ENCODE results near the gene RPL10A. TPM values are rescaled to one million over a fixed set of nuclear protein-coding genes. Genes with fewer than 3 reads are reported as not detected.

RPL10A gene
- total RNA-seq, 1 donor from 2014 or later = 3,222 TPM

DNA sequence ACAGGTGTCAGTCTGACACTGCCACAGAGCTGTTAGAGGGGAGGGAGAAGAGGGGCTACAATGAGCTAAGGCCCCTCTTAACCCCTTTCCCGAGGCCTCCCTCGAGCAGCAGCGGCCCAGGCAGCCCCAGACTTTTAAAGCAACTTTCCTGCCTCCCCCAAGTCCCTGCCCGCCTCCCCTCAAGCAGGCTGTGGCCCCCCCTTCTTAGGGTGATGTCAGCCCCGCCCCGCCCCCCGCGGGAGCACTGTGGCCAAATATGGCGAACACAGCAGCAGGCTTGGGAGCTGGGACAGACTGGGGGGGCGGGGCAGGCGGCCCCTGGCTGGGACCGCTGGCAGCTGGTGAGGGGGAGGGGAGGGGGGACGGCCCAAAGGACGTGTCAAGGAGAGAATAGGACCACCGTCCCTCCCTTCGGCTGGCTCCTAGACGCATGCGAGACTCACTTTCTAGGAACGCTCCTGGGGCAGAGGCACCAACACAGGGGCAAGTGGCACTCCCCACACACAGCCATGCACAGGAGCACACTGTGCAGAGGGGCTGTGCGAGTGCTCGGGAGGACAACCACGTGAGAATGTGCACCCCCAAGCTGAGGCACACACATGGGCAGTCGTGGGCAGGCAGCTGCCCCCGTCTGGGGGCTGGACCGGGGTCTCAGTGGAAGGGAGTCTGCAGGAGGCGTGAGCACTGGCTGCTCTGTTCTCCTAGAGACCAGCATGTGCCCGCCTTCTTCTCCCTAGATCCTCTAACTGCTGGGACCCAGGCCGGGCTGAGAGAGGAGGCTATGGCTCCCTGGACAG, 22.0 kb downstream of the RPL10A start:
- peaks cover 25 to 70% (median 64%) of the 10 kb centered on the region in 3 donors for H3K4me1 ChIP-seq (ENCODE audit: control insufficient read depth in 3 of 3, insufficient read depth in 3 of 3, low read length in 3 of 3)
- peak overlapping the region; percentile 70 to 78 (median 73) for H3K4me3 ChIP-seq (ENCODE audit: low read length in 3 of 3)
- peak overlapping the region; percentile 74 to 84 (median 77) for H3K9ac ChIP-seq (ENCODE audit: low read depth in 1 of 3, low read length in 3 of 3)
- peaks cover 0 to 6% (median 0%) of the 10 kb centered on the region in 3 donors for H3K27me3 ChIP-seq (ENCODE audit: control insufficient read depth in 3 of 3, insufficient read depth in 3 of 3, low read length in 3 of 3)
- H3K36me3 ChIP-seq (ENCODE audit: control insufficient read depth in 3 of 3, insufficient read depth in 3 of 3, low read length in 3 of 3) = peaks cover 0 to 8% (median under 1%) of the 10 kb centered on the region in 3 donors
- H3K9me3 ChIP-seq (ENCODE audit: control insufficient read depth in 3 of 3, low read length in 3 of 3) = no peaks in the 10 kb centered on the region
- peak overlapping the region; percentile 86 for H3K27ac ChIP-seq (ENCODE audit: low read depth, low read length)

DNA sequence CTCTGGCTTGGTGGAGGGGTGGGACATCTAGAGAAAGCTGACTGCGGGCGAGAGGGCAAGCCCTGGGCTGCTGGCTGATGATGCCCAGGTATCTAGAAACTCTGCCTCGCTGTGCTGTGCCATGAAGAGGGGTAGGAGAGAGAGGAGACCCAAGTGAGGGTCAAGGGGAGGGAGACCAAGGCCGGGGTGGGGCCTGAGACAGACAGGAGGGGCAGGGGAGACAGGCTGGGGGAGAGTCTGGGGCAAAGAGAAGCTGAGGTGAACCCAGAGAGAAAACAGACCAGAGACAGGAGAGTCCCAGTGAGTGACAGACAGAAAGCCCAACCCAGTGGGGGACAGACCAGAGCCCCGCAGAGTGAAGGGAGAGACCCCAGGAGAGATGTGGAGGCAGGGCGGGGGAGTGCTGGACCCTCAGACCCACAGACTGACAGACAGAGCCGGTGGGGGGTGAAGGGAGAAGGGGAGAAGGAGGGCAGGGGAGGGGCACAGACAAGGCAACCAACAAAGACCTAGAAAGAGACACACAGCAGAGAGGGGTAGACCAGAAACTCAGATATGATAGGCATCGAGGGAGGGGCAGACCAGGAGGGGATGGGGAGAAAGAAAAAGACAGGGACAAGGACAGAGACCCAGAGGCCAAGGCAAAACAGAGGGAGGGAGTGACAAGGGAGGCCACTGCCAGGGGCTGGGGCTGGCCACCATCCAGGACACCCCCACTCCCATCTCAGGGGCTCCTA, 22.8 kb downstream of the RPL10A start:
- Histone ChIP-seq H3K27ac (ENCODE audit: low read depth, low read length) (peak overlapping the region; percentile 86), H3K36me3 (ENCODE audit: control insufficient read depth in 3 of 3, insufficient read depth in 3 of 3, low read length in 3 of 3) (peaks cover 0 to 4% (median 0%) of the 10 kb centered on the region in 3 donors), H3K9me3 (ENCODE audit: control insufficient read depth in 3 of 3, low read length in 3 of 3) (no peaks in the 10 kb centered on the region), H3K4me1 (ENCODE audit: control insufficient read depth in 3 of 3, insufficient read depth in 3 of 3, low read length in 3 of 3) (peaks cover 31 to 73% (median 69%) of the 10 kb centered on the region in 3 donors), H3K4me3 (ENCODE audit: low read length in 3 of 3) (peak overlapping the region in 2 of 3 donors; percentile 73 to 78), H3K27me3 (ENCODE audit: control insufficient read depth in 3 of 3, insufficient read depth in 3 of 3, low read length in 3 of 3) (peaks cover 0 to 6% (median 0%) of the 10 kb centered on the region in 3 donors), H3K9ac (ENCODE audit: low read depth in 1 of 3, low read length in 3 of 3) (peak overlapping the region; percentile 74 to 84 (median 77))

GRCh38 chr6:35491558-35492257, 23.5 kb downstream of the RPL10A start:
- peaks cover 0 to 2% (median 0%) of the 10 kb centered on the region in 3 donors for H3K36me3 ChIP-seq (ENCODE audit: control insufficient read depth in 3 of 3, insufficient read depth in 3 of 3, low read length in 3 of 3)
- H3K4me1 ChIP-seq (ENCODE audit: control insufficient read depth in 3 of 3, insufficient read depth in 3 of 3, low read length in 3 of 3) = peaks cover 32 to 71% (median 70%) of the 10 kb centered on the region in 3 donors
- H3K4me3 ChIP-seq (ENCODE audit: low read length in 3 of 3) = no peak overlapping the region
- peak overlapping the region in 1 of 3 donors; percentile 60 for H3K9ac ChIP-seq (ENCODE audit: low read depth in 1 of 3, low read length in 3 of 3)
- H3K27ac ChIP-seq (ENCODE audit: low read depth, low read length) = peak overlapping the region; percentile 86
- H3K27me3 ChIP-seq (ENCODE audit: control insufficient read depth in 3 of 3, insufficient read depth in 3 of 3, low read length in 3 of 3) = peaks cover 0 to 6% (median 0%) of the 10 kb centered on the region in 3 donors
- H3K9me3 ChIP-seq (ENCODE audit: control insufficient read depth in 3 of 3, low read length in 3 of 3) = no peaks in the 10 kb centered on the region

GRCh38 chr6:35492258-35492973, 24.2 kb downstream of the RPL10A start:
- Histone ChIP-seq H3K4me1 (ENCODE audit: control insufficient read depth in 3 of 3, insufficient read depth in 3 of 3, low read length in 3 of 3) (peaks cover 32 to 70% (median 66%) of the 10 kb centered on the region in 3 donors), H3K27ac (ENCODE audit: low read depth, low read length) (peak overlapping the region; percentile 86), H3K9me3 (ENCODE audit: control insufficient read depth in 3 of 3, low read length in 3 of 3) (no peaks in the 10 kb centered on the region), H3K4me3 (ENCODE audit: low read length in 3 of 3) (no peak overlapping the region), H3K36me3 (ENCODE audit: control insufficient read depth in 3 of 3, insufficient read depth in 3 of 3, low read length in 3 of 3) (peaks cover 0 to 2% (median 0%) of the 10 kb centered on the region in 3 donors), H3K9ac (ENCODE audit: low read depth in 1 of 3, low read length in 3 of 3) (peak overlapping the region in 1 of 3 donors; percentile 60), H3K27me3 (ENCODE audit: control insufficient read depth in 3 of 3, insufficient read depth in 3 of 3, low read length in 3 of 3) (peaks cover 0 to 6% (median 0%) of the 10 kb centered on the region in 3 donors)

DNA sequence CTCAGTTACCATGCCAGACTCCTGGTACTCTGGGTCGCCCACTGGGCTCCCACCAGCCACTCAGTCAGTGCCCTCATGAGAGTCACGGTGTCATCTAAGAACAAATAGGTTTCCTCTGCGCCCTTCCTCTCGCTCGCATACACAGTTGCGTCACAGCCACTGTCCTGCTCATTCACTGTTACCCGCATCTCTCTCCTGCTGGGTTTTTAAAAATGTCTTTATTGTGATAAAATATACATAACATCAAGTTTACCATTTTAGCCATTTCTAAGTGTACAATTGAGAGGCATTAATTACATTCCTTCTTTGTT, 24.7 kb downstream of the RPL10A start:
- H3K27ac ChIP-seq (ENCODE audit: low read depth, low read length) = no peak overlapping the region
- peaks cover 0 to 2% (median 0%) of the 10 kb centered on the region in 3 donors for H3K36me3 ChIP-seq (ENCODE audit: control insufficient read depth in 3 of 3, insufficient read depth in 3 of 3, low read length in 3 of 3)
- H3K4me3 ChIP-seq (ENCODE audit: low read length in 3 of 3) = no peak overlapping the region
- peaks cover 32 to 70% (median 68%) of the 10 kb centered on the region in 3 donors for H3K4me1 ChIP-seq (ENCODE audit: control insufficient read depth in 3 of 3, insufficient read depth in 3 of 3, low read length in 3 of 3)
- no peaks in the 10 kb centered on the region for H3K9me3 ChIP-seq (ENCODE audit: control insufficient read depth in 3 of 3, low read length in 3 of 3)
- H3K9ac ChIP-seq (ENCODE audit: low read depth in 1 of 3, low read length in 3 of 3) = peak overlapping the region in 1 of 3 donors; percentile 60
- peaks cover 0 to 6% (median 0%) of the 10 kb centered on the region in 3 donors for H3K27me3 ChIP-seq (ENCODE audit: control insufficient read depth in 3 of 3, insufficient read depth in 3 of 3, low read length in 3 of 3)

GRCh38 chr6:35493307-35493983, 25.2 kb downstream of the RPL10A start:
- Histone ChIP-seq H3K9me3 (ENCODE audit: control insufficient read depth in 3 of 3, low read length in 3 of 3) (no peaks in the 10 kb centered on the region), H3K27me3 (ENCODE audit: control insufficient read depth in 3 of 3, insufficient read depth in 3 of 3, low read length in 3 of 3) (peaks cover 0 to 9% (median 2%) of the 10 kb centered on the region in 3 donors), H3K9ac (ENCODE audit: low read depth in 1 of 3, low read length in 3 of 3) (peak overlapping the region in 1 of 3 donors; percentile 33), H3K4me1 (ENCODE audit: control insufficient read depth in 3 of 3, insufficient read depth in 3 of 3, low read length in 3 of 3) (peaks cover 29 to 73% (median 70%) of the 10 kb centered on the region in 3 donors), H3K4me3 (ENCODE audit: low read length in 3 of 3) (peak overlapping the region in 1 of 3 donors; percentile 22), H3K36me3 (ENCODE audit: control insufficient read depth in 3 of 3, insufficient read depth in 3 of 3, low read length in 3 of 3) (peaks cover 0 to 2% (median 0%) of the 10 kb centered on the region in 3 donors), H3K27ac (ENCODE audit: low read depth, low read length) (no peak overlapping the region)

GRCh38 chr6:35494161-35494563, 26.0 kb downstream of the RPL10A start:
- peaks cover 0 to 9% (median 6%) of the 10 kb centered on the region in 3 donors for H3K27me3 ChIP-seq (ENCODE audit: control insufficient read depth in 3 of 3, insufficient read depth in 3 of 3, low read length in 3 of 3)
- H3K4me3 ChIP-seq (ENCODE audit: low read length in 3 of 3) = no peak overlapping the region
- H3K36me3 ChIP-seq (ENCODE audit: control insufficient read depth in 3 of 3, insufficient read depth in 3 of 3, low read length in 3 of 3) = peaks cover 0 to 2% (median 0%) of the 10 kb centered on the region in 3 donors
- peaks cover 29 to 77% (median 77%) of the 10 kb centered on the region in 3 donors for H3K4me1 ChIP-seq (ENCODE audit: control insufficient read depth in 3 of 3, insufficient read depth in 3 of 3, low read length in 3 of 3)
- H3K27ac ChIP-seq (ENCODE audit: low read depth, low read length) = no peak overlapping the region
- peak overlapping the region in 1 of 3 donors; percentile 62 for H3K9ac ChIP-seq (ENCODE audit: low read depth in 1 of 3, low read length in 3 of 3)
- no peaks in the 10 kb centered on the region for H3K9me3 ChIP-seq (ENCODE audit: control insufficient read depth in 3 of 3, low read length in 3 of 3)

DNA sequence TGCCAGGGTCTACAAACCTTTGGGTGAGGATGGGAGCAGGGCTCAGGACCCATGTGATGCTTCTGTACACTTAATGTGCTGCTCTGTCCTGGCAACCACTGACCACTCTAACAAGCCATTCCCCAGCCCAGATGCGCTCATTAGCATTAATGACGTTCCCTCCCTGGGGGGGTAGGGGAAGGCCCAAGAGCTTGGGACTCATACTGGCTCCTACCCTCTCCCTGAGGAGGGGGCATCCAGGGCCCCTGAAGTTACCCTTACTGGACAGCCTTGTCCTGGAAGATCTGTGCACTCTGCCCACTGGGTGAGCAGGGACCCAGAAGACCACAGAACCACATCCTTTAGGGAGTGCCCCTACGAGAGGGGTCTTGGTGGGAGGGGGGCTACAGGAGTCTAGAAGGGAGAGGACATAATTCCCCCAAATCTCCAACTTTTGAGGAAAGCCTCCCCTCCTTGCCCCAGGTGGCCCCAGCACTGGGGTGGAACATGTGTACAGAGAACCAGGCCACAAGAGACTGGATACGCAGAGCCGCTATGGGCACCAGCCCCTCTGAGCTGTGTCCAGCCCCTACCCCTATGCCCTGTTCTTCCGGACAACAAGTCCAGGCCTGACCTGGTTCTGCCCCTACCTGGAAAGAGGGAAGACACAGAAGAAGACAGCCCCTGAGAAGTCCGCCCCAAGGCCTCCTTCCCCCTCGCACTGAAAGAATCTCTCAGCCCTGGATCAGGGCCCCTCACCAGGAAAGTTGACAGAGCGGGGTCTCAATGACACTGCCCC, 27.2 kb downstream of the RPL10A start:
- Histone ChIP-seq H3K9me3 (ENCODE audit: control insufficient read depth in 3 of 3, low read length in 3 of 3) (no peaks in the 10 kb centered on the region), H3K4me1 (ENCODE audit: control insufficient read depth in 3 of 3, insufficient read depth in 3 of 3, low read length in 3 of 3) (peaks cover 31 to 77% (median 74%) of the 10 kb centered on the region in 3 donors), H3K27me3 (ENCODE audit: control insufficient read depth in 3 of 3, insufficient read depth in 3 of 3, low read length in 3 of 3) (peaks cover 0 to 8% (median 6%) of the 10 kb centered on the region in 3 donors), H3K36me3 (ENCODE audit: control insufficient read depth in 3 of 3, insufficient read depth in 3 of 3, low read length in 3 of 3) (peaks cover 0 to 2% (median 0%) of the 10 kb centered on the region in 3 donors), H3K9ac (ENCODE audit: low read depth in 1 of 3, low read length in 3 of 3) (peak overlapping the region; percentile 84 to 93 (median 91)), H3K4me3 (ENCODE audit: low read length in 3 of 3) (peak overlapping the region; percentile 66 to 76 (median 72)), H3K27ac (ENCODE audit: low read depth, low read length) (peak overlapping the region; percentile 87)

Data from skeletal muscle tissue (tissue), 4 donors.